Psoas muscle (tissue), 8 donors: ENCODE results near the gene FRY. TPM values are rescaled to one million over a fixed set of nuclear protein-coding genes. Genes with fewer than 3 reads are reported as not detected.

Source experiments
- ATAC-seq, 4 donors: fragments of 200-7000 bp; cut with Tn5 transposase; one replicate each; pipeline ENCODE4 v1.9.1; 2020; ENCODE audit warnings: moderate library complexity in 3 of 4, mild to moderate bottlenecking in 2 of 4
- DNase-seq, 2 donors: peaks; one replicate each; pipeline ENCODE4 v3.0.0-alpha.2; 2020
- H3K27ac ChIP-seq: fragments of 200-600 bp; one replicate; pipeline ENCODE4 v1.8.0; 2022
- H3K27me3 ChIP-seq, 3 donors: fragments of 200-600 bp in 1 of 3; one replicate each; pipeline versions ENCODE4 v1.6.1 to v1.8.0; 2013 to 2022; ENCODE audit warnings: low read length in 2 of 3, mild to moderate bottlenecking in 2 of 3, moderate library complexity in 1 of 3; ENCODE audit not compliant: insufficient read depth in 3 of 3
- H3K36me3 ChIP-seq, 2 donors: fragments of 200-600 bp in 1 of 2; one replicate each; pipeline versions ENCODE4 v1.6.1 to v1.8.0; 2013 to 2022; ENCODE audit warnings: low read depth in 1 of 2, mild to moderate bottlenecking in 1 of 2, moderate library complexity in 1 of 2; ENCODE audit not compliant: insufficient read depth in 1 of 2
- H3K4me1 ChIP-seq: fragments of 200-600 bp; one replicate; pipeline ENCODE4 v1.8.0; 2022
- H3K4me3 ChIP-seq: fragments of 200-600 bp; one replicate; pipeline ENCODE4 v1.8.0; 2022; ENCODE audit warnings: mild to moderate bottlenecking
- H3K9me3 ChIP-seq: fragments of 200-600 bp; one replicate; pipeline ENCODE4 v1.8.0; 2022
- WGBS, 3 donors: extraction: QIAGEN DNeasy Blood & Tissue Kit; methylation state at CpG; one replicate each; pipeline versions ENCODE4 v1.1.6 to v1.1.7; 2013; 5-methylcytosine and 5-hydroxymethylcytosine counted together
- intact Hi-C, 2 donors: fragments of 100-400 bp; cut with DNase I; formaldehyde crosslinking; loops; one replicate each; pipeline versions ENCODE4 v1.11.0 to v1.14.2; 2022
- polyA plus RNA-seq, 3 donors: library from polyadenylated mRNA; stranded (reverse); fragments of 200-250 nt; gene quantifications; one replicate each; pipeline ENCODE4 v1.2.3, GENCODE V29; 2013
- total RNA-seq, 4 donors: library from RNA; stranded (reverse); fragmentation: NEBNext Ultra II Directional in 2 of 4; extraction: Animal tissue kit (Norgen Biotek cat#: 25700) in 2 of 4; gene quantifications; one replicate each; pipeline versions ENCODE4 v1.2.1 to v1.2.4, GENCODE V29; 2021 to 2023
- TF ChIP-seq, protein P1 (sequence below): fragments of 200-600 bp; IDR thresholded peaks from one replicate; pipeline ENCODE4 v1.8.0; 2022; ENCODE audit warnings: antibody characterized with exemption
- donor health status: healthy with polysubstance abuse.
- donor health status: DM: no; HTN: no; CAD: no; lungs with moderate emphysema.
- donor health status: Bipolar disorder and iron deficiency.
- donor health status: healthy.
- donor health status: DM: yes; HTN: yes; CAD: no.
- donor health status: DM: no; HTN: no; CAD: no.
- donor health status: DM: no; HTN: no; CAD: no.
- donor health status: DM: yes; HTN: yes; CAD: no.

FRY gene
- total and polyA plus RNA-seq, 7 donors = 7.1 to 56.9 (median 24.0) TPM

DNA sequence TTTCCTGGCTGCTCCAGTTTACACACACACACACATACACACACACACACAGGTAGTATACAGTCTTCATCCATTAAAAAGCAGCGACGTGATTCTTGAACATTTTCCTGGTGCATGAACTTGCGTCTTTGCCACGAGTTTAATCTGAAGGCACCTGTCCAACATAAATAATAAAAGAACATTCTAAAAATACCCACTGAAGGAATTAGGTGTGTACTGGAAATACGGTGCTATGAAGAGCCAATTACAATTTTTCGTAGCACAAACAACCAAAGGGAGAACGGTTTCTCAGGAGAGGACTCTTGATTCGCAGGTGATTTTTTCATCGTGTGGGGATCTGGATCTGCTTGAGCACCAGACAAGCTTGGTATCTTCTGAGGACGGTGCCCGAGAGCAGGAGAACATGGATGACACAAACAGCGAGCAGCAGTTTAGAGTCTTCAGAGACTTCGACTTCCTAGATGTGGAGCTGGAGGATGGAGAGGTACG lies 222.4 kb downstream of the FRY start:
- peak; percentile 40 to 69 (median 49) for ATAC-seq
- 41 to 44% (median 42%) methylated on average over 14 of the region's 14 CpGs for WGBS, 3 donors
- intact Hi-C loops = no loop called here
- Histone ChIP-seq H3K36me3 (peaks cover 0 to 30% of the 10 kb centered on the region in 2 donors), H3K9me3 (no peaks in the 10 kb centered on the region), H3K4me1 (peaks cover 16% of the 10 kb centered on the region), H3K4me3 (peak overlapping the region; percentile 58), H3K27ac (peak overlapping the region; percentile 71), H3K27me3 (no peaks in the 10 kb centered on the region)
- TF ChIP-seq, protein P1, sequence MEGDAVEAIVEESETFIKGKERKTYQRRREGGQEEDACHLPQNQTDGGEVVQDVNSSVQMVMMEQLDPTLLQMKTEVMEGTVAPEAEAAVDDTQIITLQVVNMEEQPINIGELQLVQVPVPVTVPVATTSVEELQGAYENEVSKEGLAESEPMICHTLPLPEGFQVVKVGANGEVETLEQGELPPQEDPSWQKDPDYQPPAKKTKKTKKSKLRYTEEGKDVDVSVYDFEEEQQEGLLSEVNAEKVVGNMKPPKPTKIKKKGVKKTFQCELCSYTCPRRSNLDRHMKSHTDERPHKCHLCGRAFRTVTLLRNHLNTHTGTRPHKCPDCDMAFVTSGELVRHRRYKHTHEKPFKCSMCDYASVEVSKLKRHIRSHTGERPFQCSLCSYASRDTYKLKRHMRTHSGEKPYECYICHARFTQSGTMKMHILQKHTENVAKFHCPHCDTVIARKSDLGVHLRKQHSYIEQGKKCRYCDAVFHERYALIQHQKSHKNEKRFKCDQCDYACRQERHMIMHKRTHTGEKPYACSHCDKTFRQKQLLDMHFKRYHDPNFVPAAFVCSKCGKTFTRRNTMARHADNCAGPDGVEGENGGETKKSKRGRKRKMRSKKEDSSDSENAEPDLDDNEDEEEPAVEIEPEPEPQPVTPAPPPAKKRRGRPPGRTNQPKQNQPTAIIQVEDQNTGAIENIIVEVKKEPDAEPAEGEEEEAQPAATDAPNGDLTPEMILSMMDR = no peak
- no peak for DNase-seq

DNA sequence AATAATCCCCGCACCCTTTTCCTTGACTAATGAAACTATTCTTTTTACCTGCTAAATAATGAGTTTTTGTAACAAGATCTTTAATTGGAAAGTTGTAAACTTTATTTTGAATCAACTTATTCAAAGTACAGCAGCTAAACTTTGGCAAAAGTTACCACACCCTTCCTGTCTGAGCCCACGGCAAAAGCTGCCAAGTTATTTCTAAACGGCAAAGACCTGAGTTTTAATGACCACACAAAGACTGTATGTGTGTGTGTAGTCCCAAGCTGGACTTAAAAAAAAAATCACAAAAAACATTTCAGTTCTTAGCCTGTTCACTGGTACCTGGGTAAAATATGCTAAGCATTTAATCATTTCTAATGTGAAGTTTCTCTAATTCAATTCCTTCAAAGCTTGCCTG lies 222.8 kb downstream of the FRY start:
- peak in 1 of 4 donors; percentile 47 for ATAC-seq
- H3K4me1 ChIP-seq = peaks cover 16% of the 10 kb centered on the region
- H3K27ac ChIP-seq = peak overlapping the region; percentile 71
- WGBS, 3 donors = 32 to 40% (median 37%) methylated on average over 3 of the region's 3 CpGs
- intact Hi-C loops = no loop called here
- peaks cover 0 to 28% of the 10 kb centered on the region in 2 donors for H3K36me3 ChIP-seq
- peak overlapping the region; percentile 58 for H3K4me3 ChIP-seq
- no peak for DNase-seq
- no peaks in the 10 kb centered on the region for H3K27me3 ChIP-seq
- H3K9me3 ChIP-seq = no peaks in the 10 kb centered on the region
- TF ChIP-seq, protein P1 = no peak

DNA sequence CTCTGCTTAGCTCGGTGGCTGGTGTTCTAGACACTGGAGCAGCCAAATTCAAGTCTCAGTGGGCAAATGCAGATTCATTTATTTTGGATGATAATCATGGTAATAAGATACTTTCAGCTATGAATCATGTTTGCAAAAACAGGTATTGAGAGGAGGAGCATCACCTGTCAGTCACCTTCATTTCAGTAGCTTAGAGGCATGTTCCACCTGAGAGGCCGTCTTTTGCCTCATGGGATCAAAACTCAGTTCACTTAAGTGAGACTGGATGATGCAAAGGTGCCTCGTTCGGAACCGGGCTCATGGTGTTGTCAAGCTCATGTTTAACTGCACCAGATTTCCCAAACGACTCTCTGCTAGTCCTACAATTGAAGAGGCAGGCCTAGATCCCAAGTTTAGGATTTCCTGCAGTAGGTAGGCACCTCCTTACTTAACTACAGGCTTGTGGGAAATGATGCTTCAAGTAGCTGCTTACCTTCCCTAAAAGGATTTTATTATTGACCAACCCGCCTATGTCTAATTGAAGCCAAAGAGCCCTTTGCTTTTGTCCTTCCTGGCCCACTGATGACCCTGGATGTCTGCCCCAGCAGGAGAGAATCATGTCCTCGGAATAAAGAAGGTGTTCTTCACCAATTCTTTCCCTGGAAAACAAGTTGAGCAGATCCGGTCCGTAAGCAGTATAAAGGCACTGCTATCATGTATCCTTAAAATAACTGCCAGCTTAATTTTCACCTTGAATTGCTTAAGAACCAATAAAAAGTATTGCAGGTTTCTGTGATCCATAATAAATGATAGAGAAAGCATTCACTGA lies 223.5 kb downstream of the FRY start:
- ATAC-seq (no peak), DNase-seq (no peak)
- Histone ChIP-seq H3K4me1 (peaks cover 16% of the 10 kb centered on the region), H3K9me3 (no peaks in the 10 kb centered on the region), H3K27me3 (no peaks in the 10 kb centered on the region), H3K4me3 (peak overlapping the region; percentile 58), H3K27ac (peak overlapping the region; percentile 71), H3K36me3 (peaks cover 0 to 21% of the 10 kb centered on the region in 2 donors)
- intact Hi-C loops = no loop called here
- TF ChIP-seq, protein P1 = no peak
- 57 to 62% (median 61%) methylated on average over 10 of the region's 10 CpGs for WGBS, 3 donors

GRCh38 chr13:32255724-32256109 lies 224.1 kb downstream of the FRY start:
- peaks cover 0 to 15% of the 10 kb centered on the region in 2 donors for H3K36me3 ChIP-seq
- H3K9me3 ChIP-seq = no peaks in the 10 kb centered on the region
- TF ChIP-seq, protein P1 = no peak
- H3K4me3 ChIP-seq = peak overlapping the region; percentile 58
- ATAC-seq = no peak
- DNase-seq = no peak
- H3K27me3 ChIP-seq = no peaks in the 10 kb centered on the region
- WGBS, 3 donors = 53 to 62% (median 55%) methylated on average over 6 of the region's 6 CpGs
- peaks cover 16% of the 10 kb centered on the region for H3K4me1 ChIP-seq
- intact Hi-C loops = no loop called here
- peak overlapping the region; percentile 71 for H3K27ac ChIP-seq
